ENCODE results near the gene LRCH1.
A peak's percentile ranks its signal among the peaks of the same experiment; 100 is the strongest.
"Not testable (repeated sequence)": the region's sequence is repeated elsewhere in the genome, so short reads cannot be mapped to it uniquely, and the experiment has no call there.

LRCH1 gene

DNA sequence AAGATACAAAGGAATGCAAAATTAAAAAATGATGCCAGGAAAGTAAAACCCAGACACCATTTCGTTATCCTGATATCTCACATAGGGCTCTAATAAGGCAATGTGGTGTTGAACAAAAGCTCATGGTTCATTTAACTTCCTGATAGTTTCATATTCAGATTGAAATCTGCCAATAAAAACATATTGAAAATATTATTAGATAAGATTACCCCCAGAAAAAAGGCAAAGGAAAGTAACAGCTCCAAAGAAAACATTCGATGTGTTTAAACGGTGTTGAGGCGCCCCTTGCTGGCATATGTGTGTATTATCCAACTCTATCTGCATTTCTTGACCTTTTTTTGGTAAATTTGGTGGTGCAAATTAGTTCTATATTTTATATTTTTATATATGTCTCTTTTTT lies 168.1 kb downstream of the LRCH1 start:
- no peak for DNase-seq

DNA sequence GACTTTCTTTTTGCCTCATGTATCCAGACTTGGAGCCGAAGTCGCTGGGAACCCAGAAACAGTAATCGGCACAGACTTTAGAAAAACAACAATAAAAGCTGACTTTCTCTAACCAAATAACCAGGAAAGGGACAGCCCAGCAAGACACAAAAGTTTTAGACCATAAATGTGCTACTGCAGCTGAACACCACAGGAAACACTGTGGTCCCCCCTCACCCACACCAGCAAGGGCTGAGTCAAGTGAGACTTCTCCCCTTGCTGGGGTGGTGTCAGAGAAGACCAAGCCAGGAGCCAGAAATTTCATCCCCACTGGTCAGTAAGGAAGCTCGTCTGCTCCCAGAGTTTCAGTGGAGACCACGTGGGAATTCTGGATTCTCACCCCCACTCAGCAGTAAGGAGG lies 173.4 kb downstream of the LRCH1 start:
- no peak for DNase-seq

DNA sequence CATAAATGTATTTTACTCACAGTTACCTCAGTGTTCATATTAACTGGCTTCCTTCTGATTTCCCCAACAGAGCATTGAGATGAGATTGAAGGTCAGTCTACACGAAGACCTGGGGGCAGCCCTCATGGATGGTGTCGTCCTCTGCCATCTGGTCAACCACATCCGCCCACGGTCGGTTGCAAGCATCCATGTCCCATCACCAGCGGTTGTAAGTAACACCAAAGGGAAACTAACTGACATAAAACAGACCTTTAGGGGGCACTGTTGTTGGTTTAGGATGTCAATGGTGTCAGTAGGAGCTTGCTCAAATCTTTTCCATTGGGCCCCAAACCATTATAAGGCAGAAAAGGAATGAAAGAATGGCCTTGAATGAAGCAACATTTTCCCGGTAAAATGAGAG lies 175.8 kb downstream of the LRCH1 start:
- DNase-seq, result peak; percentile 24

DNA sequence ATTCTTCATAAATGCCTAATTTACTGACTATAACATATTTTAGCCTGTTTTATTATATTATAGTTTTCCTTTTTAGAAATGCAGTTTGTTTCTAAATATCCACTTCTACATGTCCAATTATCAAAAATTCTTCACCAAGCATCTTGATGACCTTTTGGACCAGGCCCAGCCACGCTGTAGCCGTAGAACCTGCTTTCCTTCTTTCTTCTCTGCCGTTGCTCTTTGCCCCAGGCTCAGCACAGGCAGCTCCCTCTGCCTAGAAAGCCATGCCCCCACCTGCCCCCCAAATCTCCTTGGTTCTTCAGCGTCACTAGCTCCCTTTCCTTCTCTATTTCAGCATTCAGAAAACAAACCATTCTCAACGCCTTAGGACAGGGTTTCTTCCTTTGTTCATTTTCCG lies 178.6 kb downstream of the LRCH1 start:
- DNase-seq, result no peak

DNA sequence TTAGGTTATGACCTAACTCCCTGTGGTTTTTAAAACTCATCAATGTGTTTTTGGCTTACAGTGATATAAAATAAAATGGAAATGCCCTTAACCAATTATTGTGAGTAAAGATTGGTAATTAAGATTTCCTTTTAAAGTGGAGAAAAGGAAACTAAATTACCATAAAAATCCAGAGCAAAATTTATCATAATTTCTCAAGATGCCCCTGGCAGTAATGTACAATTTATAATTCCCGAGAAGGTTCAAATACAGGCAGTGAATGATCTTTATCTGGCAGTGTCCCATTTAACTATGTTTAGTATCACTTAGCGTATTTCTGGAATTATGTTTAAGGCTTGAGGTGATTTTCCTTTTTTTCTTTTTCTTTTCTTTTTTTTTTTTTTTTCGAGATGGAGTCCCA lies 182.5 kb downstream of the LRCH1 start:
- DNase-seq, result no peak

DNA sequence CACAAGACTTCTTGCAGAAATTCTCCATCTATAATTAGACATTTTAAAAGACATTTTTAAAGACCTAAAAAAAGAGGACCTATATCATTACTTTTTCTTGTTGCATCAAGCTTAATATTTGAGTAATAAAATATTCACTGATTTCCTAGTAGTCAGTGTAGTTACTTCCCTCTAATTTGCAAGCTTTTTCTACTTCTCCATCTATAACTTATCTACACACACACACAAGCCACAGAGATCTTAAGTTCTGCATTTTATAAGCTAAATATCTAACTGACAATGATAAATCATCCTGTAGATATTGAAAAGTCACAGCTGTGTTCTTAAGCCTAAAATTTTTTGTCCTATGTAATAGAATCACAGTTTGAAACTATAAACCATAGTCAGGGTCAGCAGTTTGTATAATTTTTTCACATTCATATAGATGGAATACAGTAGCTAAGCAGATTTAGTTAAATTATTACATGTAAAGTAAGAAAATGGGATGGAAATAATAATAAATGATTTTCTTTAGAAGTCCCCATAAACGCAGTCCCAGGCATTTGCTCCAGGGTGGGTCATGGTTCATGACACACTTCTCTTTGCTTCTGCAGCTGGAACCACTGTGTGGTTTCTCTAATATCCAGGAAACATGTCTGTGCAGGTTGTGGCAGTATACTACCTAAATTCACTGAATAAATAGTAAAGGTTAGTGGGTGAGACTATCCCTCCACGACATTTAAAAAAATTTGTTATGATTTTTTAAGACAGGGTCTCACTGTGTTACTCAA lies 183.8 kb downstream of the LRCH1 start:
- DNase-seq, result peak; percentile 77

DNA sequence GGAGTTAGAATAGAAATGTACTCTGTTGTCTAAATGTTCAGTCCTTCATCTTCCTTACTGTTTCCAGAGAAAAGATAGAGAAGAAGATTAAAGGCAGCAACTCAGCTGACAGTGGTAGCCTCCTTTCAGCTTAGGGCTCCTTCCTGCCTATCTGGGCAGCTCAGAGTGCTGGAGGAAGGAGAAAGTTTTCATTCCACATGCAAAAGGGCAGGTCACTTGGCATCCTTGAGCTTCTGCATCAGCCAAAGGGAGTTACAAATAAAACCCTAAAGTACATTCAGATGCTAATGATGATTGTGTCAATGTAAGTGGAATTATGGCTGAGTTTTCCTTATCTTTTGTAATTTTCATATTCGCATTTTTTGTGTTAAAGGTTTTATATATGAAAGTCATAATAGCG lies 185.1 kb downstream of the LRCH1 start:
- no peak for DNase-seq

DNA sequence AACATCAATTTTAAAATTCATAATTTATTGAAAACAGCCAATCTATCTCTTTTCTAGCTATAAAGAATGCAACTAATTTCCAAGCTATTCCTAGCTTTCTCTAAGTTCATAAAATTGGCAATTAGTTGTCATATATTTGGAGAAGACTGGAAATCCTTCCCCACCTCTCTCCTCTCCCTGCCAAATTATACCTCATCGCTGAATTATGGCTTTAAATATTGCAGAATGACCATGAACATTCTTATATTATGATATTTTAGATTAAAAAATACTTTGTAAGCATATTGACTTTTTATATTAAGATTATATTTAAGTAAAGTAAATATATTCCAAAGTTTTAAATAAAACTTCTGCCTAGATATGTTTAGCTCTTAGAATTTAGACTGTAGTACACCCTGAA lies 185.8 kb downstream of the LRCH1 start:
- no peak for DNase-seq

DNA sequence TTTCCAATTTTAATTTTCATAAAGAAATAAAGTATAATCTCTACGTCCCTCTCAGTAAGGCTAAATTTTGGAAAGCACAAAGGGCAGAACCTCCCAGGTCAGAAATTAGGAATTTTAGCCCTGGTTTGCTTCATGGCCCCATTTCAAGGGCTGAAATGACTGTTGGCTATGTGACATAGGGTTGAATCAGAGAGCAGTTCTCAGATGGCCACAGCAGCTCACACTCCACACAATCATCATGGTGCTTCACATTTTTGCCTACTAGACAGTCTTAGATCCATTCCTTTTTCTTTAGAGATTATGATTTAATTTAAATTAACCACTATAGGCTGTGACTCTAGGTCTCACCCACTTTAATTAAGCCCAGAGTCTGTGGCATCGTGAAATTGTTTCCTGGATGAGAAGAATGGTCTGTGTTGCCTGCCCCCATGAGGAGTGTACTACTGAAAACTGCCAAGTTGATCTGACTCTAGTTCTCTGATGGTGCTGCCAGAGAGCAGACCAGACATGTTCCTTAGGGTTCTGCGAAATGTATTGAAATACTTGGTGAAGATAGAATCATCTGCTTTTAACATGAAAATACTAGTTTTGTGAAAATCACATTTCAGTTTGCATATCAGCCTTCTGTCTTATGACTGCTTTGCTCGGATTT lies 186.6 kb downstream of the LRCH1 start:
- DNase-seq, result no peak

DNA sequence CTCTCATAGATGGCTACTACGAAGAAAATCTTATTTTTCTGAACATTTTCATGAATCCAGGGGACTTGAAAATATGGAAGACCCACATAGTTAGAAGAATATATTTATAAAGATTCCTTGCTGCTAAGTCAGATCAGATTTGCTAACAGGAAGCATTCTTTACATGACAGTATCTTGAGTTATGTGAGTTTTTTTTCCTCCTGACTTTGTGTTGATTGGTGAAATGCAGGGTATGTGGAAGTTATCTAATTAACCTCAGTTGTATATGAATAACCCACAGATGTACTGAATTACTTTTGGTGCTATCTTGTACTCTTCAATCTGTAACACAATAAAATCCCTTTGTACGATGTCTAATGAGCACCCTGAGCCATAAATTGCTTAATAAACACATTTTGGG lies 190.2 kb downstream of the LRCH1 start:
- no peak for DNase-seq

DNA sequence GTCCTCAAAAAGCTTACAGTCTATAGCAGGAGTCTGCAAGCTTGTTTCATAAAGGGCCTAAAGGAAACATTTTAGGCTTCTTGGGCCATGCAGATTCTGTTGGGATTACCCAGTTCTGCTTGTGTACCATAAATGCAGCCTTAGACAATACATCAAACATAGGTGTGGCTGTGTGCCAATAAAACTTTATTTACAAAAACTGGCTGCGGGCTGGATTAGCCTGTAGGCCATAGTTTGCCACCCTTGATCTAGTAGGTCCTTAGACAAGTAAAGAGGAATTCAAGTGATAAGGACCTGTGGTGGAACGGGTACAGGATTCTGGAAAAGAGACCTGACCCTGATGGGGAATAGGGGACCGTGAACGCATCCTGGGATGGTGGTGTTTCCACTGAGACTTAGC lies 192.1 kb downstream of the LRCH1 start:
- DNase-seq, result no peak

DNA sequence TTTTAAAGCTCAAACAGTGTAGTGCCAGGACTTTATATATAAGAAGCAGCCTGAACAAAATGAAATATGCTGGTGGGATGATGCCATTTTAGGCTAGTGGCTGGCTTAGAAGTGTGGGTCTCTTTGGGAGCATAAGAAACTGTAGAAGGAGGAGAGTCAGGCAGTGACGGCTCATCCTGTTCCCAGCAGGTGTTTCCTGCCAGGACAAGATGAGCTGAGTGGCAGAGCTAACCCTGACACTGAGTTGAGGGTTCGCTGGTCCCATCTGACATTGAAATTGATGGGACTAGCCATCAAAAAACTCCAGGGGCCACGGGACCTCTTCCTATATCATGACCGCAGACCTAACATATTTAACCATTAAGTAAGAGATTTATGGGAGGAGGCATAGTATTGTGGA lies 192.7 kb downstream of the LRCH1 start:
- no peak for DNase-seq

DNA sequence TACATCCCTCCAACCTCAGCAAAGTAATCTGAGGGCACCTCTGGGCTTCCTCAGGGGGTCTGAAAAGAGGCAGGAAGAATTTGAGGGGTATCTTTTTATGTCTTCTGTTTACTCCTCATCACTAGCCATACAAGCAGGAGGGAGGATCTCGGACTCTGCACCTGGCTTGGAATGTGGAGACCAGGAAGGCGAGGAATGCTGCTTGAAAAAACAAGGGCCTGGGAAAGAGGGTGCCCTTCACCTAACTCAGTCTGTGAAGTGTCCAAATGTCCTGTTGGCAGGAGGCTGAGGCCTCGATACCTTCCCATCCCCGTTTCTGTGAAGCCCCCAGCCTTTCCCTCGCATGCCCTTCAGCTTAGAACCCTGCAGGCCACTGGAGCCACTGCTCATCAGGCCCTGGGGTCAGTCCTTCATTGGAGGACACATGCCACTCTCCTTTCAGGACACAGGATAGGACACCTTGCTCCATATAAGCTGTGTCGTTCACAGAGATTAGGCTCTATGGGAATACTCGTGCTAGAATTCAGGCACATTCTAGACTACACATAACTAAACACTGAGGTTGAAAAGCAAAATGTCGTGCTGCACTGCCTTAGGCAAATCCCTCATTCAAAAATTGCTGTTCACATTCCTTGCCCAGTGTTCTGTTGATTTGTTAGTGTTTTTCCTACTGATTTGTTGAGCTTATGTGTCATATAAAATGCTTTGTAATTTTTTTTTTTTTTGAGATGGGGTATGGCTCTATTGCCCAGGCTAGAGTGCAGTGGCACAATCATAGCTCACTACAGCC lies 194.3 kb downstream of the LRCH1 start:
- no peak for DNase-seq

DNA sequence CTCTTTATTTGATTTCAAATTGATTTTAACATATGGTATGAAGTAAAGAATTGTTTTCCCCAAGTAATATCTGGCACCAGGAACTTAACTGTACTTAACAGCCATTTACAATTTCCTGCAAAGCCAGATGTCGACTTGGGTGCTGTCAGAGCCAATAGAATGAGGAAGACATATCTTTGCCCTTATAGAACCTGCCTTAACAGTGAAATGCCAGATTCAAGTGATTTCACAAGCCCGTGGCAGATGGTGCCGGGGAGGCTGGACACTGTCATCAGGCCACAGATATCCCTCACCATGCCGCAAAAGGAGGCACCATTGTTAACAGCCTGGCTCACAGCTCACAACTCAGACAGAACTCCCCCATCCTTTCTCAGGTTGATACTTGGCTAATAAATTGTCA lies 195.3 kb downstream of the LRCH1 start:
- DNase-seq, result peak; percentile 84

DNA sequence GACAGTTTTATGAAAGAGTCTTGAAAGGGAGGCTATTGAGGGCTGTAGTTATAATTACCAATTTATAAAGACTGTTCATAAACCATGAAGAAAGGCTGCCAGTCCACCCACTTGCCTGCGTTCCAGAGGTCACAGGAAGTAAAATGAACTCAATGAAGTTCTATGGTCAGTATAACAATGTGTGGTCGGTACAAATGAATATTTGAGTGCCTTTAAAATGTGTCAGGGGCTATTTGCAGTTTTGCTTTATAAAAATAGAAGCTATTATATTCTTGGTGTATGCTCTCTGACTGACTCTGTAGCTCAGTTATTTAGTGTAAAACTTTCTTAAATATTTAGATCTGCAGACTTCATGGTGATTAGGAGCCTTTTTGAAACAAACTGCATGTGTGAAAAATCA lies 197.0 kb downstream of the LRCH1 start:
- DNase-seq, result no peak

DNA sequence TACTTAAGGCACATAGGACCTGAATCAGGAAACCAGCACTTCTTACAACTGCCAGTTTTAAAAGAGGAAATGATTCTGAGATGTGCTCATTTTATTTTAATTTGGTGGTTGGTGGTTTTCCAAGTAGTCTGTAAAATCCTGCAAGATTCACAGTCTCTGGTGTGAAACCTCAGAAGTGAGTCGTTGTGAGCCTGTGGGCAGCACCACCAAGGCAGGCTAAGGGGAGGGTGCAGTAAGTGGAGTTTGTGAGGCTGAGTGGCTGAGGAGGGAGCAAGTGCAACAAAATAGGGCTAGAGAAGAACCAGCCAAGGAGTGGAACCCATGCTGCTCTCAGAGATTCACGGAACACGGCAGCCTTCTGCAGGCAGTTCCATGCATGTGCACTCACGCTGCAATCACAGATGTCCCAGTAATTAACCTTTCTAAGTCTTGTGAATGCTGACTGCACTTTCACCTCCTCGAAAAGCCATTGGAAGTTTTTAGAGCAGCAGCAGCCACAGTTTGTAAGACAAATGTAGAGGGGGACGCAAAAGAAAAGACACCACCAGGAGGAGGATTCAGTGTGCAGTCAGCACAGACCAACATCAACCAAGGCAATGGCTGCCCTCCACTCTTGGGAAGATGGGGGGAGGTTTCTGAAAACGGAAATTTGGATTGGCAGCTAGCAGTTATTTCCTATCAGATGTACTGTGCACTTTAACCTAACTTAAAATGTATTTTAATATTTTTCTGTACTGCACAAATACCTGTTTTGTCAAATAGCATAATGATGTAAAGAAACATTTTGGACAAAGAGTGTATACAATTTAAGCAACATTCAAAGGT lies 199.1 kb downstream of the LRCH1 start:
- peak; percentile 99 for DNase-seq

DNA sequence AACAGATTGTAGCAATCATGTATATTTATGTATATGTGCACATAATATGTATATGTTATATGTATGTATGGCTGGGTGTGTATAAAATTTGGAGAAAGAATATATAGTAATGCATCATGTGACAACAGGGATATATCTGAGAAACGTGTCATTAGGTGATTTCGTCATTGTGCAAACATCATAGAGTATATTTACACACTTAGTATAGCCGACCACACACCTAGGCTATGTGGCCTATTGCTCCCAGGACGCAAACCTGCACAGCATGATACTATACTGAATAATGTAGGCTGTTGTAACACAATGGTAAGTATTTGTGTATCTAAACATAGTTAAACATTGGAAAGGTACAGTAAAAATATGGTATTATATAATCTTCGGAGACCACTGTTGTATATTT lies 200.2 kb downstream of the LRCH1 start:
- no peak for DNase-seq

DNA sequence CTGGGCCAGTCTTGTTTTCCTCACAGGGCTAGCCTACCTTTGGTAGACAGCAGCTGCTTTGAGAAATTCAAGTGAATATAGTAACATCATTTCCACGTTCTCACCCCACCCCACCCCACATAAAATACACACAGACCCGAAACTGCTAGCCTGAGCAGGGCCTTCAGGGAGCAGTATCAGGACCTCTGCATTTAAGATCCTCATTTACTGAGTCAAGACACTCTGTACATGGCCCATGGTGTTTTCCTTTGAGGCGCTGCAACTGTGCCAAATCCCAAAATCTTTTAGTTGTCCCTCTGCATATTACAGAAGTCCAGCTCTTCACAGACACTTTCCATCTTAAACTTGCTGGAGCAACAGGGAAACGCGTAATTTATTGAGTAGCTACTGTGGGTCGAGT lies 200.9 kb downstream of the LRCH1 start:
- DNase-seq, result no peak

DNA sequence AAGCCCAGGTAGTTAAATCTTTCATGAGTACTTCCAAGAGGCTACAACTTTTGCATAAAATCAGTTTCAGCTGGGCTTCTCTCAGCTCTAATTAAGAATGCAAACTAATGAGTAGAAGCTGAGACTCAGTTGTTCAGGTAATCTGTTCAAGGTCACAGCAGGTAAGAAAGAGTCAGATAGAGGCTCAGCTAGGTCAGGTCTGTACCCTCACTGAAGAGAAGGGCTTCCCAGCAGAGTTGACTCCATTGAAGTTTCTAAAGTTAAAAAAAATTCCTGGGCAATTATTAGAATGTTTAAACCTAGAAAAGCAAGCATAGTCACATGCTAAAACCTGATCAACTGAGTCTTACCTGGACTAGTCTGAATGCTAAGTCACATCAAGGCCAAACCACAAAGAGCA lies 201.8 kb downstream of the LRCH1 start:
- DNase-seq, result no peak

DNA sequence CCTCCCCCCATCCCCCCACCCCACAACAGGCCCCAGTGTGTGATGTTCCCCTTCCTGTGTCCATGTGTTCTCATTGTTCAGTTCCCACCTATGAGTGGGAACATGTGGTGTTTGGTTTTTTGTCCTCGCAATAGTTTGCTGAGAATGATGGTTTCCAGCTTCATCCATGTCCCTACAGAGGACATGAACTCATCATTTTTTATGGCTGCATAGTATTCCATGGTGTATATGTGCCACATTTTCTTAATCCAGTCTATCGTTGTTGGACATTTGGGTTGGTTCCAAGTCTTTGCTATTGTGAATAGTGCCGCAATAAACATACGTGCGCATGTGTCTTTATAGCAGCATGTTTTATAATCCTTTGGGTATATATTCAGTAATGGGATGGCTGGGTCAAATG lies 202.5 kb downstream of the LRCH1 start:
- not testable (repeated sequence) for DNase-seq

DNA sequence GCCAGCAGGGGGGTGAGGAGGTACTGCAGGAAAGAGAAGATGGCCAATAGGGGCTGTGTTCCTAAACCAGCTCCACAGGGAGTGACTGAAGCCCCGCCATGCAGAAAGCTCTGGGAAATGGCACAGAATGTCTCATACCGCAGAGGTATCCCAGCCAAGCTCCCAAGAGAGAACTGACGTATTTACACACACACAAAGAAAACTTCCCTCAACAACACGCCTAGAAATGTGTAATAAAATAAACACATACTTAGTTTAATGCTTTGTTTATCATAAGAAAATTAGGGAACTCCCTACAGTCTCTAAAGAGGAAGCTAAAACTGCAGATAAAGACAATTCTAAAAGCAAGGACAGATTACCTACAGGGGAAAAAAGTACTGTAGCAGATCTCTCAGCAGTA lies 204.0 kb downstream of the LRCH1 start:
- DNase-seq, result peak; percentile 29

DNA sequence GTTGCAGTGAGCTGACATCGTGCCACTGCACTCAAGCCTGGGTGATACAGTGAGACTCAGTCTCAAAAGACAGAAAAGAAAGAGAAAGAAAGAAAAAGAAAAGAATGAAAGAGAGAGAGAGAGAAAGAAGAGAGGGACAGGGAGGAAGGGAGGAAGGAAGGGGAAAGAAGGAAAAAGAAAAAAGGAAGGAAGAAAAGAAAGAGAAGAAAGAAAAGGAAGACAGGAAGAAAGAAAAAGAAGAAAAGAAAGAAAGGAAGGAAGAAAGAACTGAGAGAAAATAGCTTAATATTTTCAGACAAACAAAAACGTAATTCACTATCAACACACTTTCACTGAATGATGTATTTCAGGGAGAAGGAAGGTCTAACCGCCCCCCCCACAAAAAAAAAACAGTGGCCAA lies 204.7 kb downstream of the LRCH1 start:
- no peak for DNase-seq

DNA sequence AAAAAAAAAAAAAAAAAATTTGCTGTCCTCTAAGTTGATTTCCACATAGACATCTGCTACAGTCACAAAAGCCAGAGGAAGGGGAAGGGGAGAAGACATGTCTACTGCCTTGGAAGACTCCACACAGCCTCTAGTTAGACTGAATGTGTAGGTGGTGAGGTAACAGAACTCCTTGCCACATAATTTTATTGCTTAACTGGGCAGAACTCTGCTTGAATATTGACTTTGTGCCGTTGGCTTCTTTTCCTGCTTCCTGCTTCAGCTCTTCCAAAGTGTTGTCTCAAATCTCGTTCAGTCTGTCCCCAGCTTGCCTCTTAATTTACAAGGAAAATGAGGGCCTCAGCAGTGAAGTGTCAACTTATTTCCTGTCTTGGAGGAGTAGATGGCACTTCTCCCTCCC lies 206.9 kb downstream of the LRCH1 start:
- DNase-seq, result peak; percentile 77
